GM23338 (cell line): ENCODE results near the gene ZNF692.

ENCODE experiments used
- CTCF ChIP-seq, 2 experiments: fragments of 200-600 bp in 1 of 2; sonication (generic) in 1 of 2; conservative IDR thresholded peaks; 2 replicates each; pipeline versions ENCODE4 v1.5.1 to v1.6.1; 2016 to 2017; ENCODE audit warnings: antibody characterized with exemption in 2 of 2, low read depth in 2 of 2, mild to moderate bottlenecking in 2 of 2, moderate library complexity in 1 of 2
- ETS1 ChIP-seq: IDR thresholded peaks from 2 replicates; pipeline ENCODE4 v1.6.1; 2016; ENCODE audit warnings: antibody characterized with exemption
- EZH2 ChIP-seq: fragments of 200-600 bp; sonication (generic); IDR thresholded peaks from one replicate; pipeline ENCODE4 v1.8.0; 2017; ENCODE audit warnings: antibody characterized with exemption, mild to moderate bottlenecking, low read depth; ENCODE audit not compliant: unreplicated experiment

- TF ChIP-seq CTCF (conservative IDR thresholded peaks at IDR 0.05; ENCODE audit: low read depth in 2 of 2): no peak
- no peak for TF ChIP-seq EZH2
- TF ChIP-seq ETS1: 0 out of 2 replicates have a peak, but pooled peaks have one; percentile 0
These were observed 15.2 kb upstream of the ZNF692 start for GRCh38 chr1:248873993-248874533.
